GM19025 (cell line): ENCODE results near the gene TMEM139.

Source experiments
- ATAC-seq: cut with Tn5 transposase; IDR thresholded peaks from one replicate; pipeline ENCODE4 v1.9.1; 2021; ENCODE audit warnings: mild to moderate bottlenecking, low read depth, moderate library complexity; ENCODE audit not compliant: unreplicated experiment

Gene TMEM139

GRCh38 chr7:143321734-143322133, 37.0 kb downstream of the TMEM139 start:
- no peak for ATAC-seq

GRCh38 chr7:143322760-143323633, 38.2 kb downstream of the TMEM139 start:
- no peak for ATAC-seq

DNA sequence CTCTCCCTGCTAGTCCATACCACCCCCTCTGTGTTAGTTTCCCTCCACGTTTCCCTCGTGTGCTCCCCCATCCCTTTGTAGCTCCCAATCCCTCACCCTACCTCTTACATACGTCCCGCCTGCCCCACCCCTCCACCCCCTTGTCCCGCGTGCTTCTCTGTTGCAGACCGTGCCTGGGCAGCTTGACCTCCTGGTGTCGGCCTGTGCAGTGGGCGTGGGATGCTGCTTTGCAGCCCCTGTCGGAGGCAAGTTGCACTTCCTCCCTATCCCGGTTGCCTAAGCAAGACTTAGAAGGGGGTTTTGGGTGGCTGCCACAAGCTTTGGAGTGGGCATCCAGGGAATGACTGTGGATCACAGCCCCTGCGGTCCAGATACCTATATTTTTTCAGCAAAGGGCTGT, 38.9 kb downstream of the TMEM139 start:
- no peak for ATAC-seq

GRCh38 chr7:143325240-143325639, 40.5 kb downstream of the TMEM139 start:
- no peak for ATAC-seq

GRCh38 chr7:143327903-143328302, 43.1 kb downstream of the TMEM139 start:
- no peak for ATAC-seq

- no peak for ATAC-seq
Measured at GRCh38 chr7:143329471-143330170, 44.9 kb downstream of the TMEM139 start.

- no peak for ATAC-seq
Measured at GRCh38 chr7:143331179-143331801, 46.5 kb downstream of the TMEM139 start.

DNA sequence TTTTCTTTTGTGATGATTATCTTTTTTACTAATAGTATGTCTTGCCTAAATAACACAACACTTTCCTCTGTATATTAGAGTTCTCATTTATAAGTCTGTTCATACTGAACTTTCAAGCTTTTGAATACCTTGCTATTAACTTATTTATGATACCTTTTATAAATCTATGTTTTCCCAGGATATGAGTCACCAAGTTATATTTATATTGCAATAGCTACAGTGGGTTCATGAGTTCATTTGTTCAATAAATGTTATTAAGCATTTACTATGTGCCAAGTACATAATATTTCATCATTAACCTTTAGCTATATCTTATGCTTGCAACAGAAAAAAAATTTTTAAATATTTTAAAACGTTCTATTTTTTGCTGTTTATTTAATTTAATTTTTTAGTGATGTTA, 49.5 kb downstream of the TMEM139 start:
- no peak for ATAC-seq

DNA sequence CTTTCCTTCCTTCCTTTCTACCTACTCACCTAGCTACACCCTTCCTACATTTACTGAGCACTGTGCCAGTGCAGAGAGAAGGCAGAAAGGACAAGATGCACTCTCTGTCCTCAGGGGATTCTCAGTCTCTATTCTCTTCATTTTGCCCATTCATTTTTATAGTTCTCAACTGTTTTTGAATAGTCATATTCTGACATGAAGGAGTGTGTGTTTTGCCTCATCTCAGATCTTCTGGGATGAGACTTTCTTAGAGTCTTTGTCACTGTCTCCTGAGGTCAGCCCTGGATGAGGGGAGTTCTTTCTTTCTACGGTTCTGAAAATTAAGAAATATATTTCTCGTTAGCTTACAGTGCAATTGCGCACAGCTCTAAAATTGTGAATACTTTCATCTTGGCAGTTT, 52.5 kb downstream of the TMEM139 start:
- ATAC-seq, result no peak
